Mucosa of rectum (tissue), 2 donors: ENCODE data around the gene MTX1.
A peak's percentile ranks its signal among the peaks of the same experiment; 100 is the strongest.
"Not testable (repeated sequence)": the region's sequence is repeated elsewhere in the genome, so short reads cannot be mapped to it uniquely, and the experiment has no call there.

Experiments used
- H3K27ac ChIP-seq, 2 donors: one replicate each; pipeline ENCODE4 v1.7.0; 2013; ENCODE audit warnings: inconsistent platforms in 2 of 2, low read depth in 2 of 2, low read length in 2 of 2
- H3K27me3 ChIP-seq, 2 donors: one replicate each; pipeline ENCODE4 v1.7.0; 2013; ENCODE audit warnings: low read length in 2 of 2; ENCODE audit not compliant: control insufficient read depth in 2 of 2, insufficient read depth in 2 of 2
- H3K36me3 ChIP-seq, 2 donors: one replicate each; pipeline ENCODE4 v1.7.0; 2013; ENCODE audit warnings: low read length in 2 of 2; ENCODE audit not compliant: control insufficient read depth in 2 of 2, insufficient read depth in 2 of 2
- H3K4me1 ChIP-seq, 2 donors: one replicate each; pipeline ENCODE4 v1.7.0; 2013; ENCODE audit warnings: low read length in 2 of 2, mild to moderate bottlenecking in 1 of 2; ENCODE audit not compliant: control insufficient read depth in 2 of 2, insufficient read depth in 2 of 2
- H3K4me3 ChIP-seq, 2 donors: one replicate each; pipeline ENCODE4 v1.7.0; 2013; ENCODE audit warnings: low read length in 2 of 2
- H3K9ac ChIP-seq, 2 donors: one replicate each; pipeline ENCODE4 v1.7.0; 2013; ENCODE audit warnings: low read length in 2 of 2, low read depth in 1 of 2, mild to moderate bottlenecking in 1 of 2
- H3K9me3 ChIP-seq, 2 donors: one replicate each; pipeline ENCODE4 v1.7.0; 2013; ENCODE audit warnings: low read length in 2 of 2; ENCODE audit not compliant: control insufficient read depth in 2 of 2
- donor health status: healthy.
- donor health status: Normal muscosa, but diverticular disease.

Gene MTX1

DNA sequence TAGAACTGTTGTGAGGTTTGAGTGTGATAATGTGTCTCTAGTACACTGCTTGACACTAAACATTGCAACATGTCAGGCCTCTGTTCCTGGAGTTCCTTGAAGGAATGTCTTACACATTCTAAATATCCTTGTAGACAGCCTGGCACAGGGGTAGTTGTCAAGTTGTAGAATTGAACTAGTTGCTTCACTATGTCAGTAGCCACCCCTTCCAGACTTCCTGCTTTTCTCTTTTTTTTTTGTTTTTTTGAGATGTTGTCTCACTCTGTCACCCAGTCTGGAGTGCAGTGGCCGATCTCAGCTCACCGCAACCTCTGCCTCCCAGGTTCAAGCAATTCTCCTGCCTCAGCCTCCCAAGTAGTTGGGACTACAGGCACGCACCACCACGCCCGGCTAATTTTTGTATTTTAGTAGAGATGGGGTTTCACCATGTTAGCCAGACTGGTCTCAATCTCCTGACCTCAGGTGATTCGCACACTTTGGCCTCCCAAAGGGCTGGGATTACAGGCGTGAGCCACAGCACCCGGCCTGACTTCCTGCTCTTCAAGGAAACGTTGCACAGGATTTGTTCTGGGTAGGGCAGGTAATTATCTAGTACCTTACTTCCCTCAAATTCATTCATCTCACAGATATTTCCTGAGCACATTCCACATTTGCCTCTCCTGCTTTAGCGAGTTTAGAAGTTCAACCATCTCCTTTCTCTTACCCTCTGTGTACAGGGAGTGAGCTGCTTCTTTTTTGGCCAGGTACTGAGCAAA, 11.9 kb downstream of the MTX1 start:
- peaks cover 15 to 22% of the 10 kb centered on the region in 2 donors for H3K4me1 ChIP-seq
- not testable (repeated sequence) for H3K27me3 ChIP-seq, H3K4me3 ChIP-seq, H3K36me3 ChIP-seq, H3K9me3 ChIP-seq
- H3K9ac ChIP-seq = peak overlapping the region; percentile 20 to 24
- peak overlapping the region; percentile 86 to 87 for H3K27ac ChIP-seq

DNA sequence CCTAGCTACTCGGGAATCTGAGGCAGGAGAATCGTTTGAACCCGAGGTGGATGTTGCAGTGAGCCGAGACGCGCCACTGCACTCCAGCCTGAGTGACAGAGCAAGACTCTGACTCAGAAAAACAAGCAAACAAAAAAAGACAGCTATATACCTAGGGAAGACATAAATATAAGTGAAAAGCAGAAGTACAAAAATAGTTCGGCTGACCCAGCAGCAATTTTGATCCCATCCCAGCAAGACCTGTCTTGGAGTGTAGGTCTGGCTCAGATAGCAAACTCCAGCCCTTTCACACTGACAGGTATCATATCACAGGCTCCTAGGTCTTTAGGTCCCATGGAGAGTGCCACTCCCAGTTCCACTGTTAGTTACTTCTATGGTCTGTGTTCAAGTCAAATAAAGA, 14.6 kb downstream of the MTX1 start:
- H3K27ac ChIP-seq = no peak overlapping the region
- no peak overlapping the region for H3K4me3 ChIP-seq
- no peaks in the 10 kb centered on the region for H3K36me3 ChIP-seq
- H3K4me1 ChIP-seq = peaks cover 28 to 36% of the 10 kb centered on the region in 2 donors
- no peak overlapping the region for H3K9ac ChIP-seq
- no peaks in the 10 kb centered on the region for H3K27me3 ChIP-seq
- H3K9me3 ChIP-seq = no peaks in the 10 kb centered on the region

GRCh38 chr1:155225404-155225759, 16.9 kb downstream of the MTX1 start:
- H3K36me3 ChIP-seq, H3K27me3 ChIP-seq, H3K27ac ChIP-seq, H3K4me3 ChIP-seq, H3K9ac ChIP-seq, H3K9me3 ChIP-seq: not testable (repeated sequence)
- H3K4me1 ChIP-seq = peaks cover 17 to 22% of the 10 kb centered on the region in 2 donors

GRCh38 chr1:155226188-155226909, 17.9 kb downstream of the MTX1 start:
- peak overlapping the region; percentile 78 to 86 for H3K27ac ChIP-seq
- H3K9ac ChIP-seq = peak overlapping the region; percentile 69 to 87
- H3K36me3 ChIP-seq = no peaks in the 10 kb centered on the region
- H3K9me3 ChIP-seq = no peaks in the 10 kb centered on the region
- no peaks in the 10 kb centered on the region for H3K27me3 ChIP-seq
- peaks cover 14 to 17% of the 10 kb centered on the region in 2 donors for H3K4me1 ChIP-seq
- H3K4me3 ChIP-seq = peak overlapping the region; percentile 74 to 90

DNA sequence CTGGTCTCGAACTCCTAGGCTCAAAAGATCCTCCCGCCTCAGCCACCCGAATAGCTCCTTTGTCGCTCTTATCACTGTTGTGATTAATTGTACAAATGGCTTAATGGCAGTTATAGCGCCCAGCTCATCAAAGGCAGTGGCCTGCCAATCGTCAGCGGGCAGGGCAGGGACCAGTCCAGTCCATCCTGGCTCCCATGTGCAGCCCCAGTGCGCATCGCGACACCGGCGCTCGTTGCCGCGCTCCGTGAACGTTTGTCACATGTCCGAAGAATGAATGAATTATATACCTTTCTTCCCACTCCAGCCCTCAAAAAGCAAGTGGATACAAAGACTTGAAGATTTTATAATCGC, 18.4 kb downstream of the MTX1 start:
- H3K4me1 ChIP-seq = peaks cover 14 to 16% of the 10 kb centered on the region in 2 donors
- H3K4me3 ChIP-seq = peak overlapping the region; percentile 74 to 90
- no peaks in the 10 kb centered on the region for H3K36me3 ChIP-seq
- H3K27me3 ChIP-seq = no peaks in the 10 kb centered on the region
- H3K9ac ChIP-seq = peak overlapping the region; percentile 69 to 87
- H3K9me3 ChIP-seq = no peaks in the 10 kb centered on the region
- peak overlapping the region; percentile 78 to 86 for H3K27ac ChIP-seq

DNA sequence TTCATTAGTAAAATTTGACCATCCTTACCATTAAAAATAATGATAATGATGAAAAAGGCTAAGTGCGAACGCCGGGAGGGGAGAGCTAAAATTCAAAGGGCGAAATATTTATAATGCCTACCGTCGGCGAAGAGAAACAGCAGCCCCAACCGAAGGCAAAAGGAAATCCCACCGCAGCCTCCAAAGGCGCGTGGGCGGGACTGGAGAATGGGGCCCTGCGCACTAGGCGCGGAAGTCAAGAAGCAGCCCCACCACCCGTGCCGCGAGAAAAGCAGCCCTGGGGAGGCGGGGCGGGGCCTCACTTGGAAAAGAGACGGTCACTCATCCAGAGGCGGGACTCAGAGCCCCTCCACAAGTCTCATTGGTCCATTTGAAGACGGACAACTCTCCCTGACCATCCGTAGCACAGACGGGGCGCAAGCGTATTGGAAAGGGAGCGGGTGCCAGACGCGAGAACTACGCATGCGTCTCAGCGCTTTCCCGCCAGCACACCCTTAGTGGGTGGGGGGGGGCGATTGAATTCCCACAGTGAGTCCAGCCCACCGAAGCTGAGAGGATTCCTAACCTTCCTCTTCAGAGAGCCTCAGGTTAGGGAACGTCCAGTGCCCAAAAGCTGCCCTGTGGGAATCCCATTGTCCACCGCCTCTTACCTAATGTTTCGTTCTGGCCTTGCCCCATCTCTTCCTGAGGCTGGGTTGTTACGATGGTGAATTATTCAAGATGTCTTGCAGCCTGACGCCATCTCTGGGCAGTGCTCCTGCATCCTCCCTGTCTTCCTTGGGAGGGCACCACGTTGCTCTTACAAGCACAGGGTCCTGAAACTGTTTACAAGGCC, 19.0 kb downstream of the MTX1 start:
- Histone ChIP-seq H3K27ac (peak overlapping the region; percentile 78 to 86), H3K36me3 (no peaks in the 10 kb centered on the region), H3K9me3 (no peaks in the 10 kb centered on the region), H3K4me3 (peak overlapping the region; percentile 74 to 90), H3K4me1 (peaks cover 14 to 16% of the 10 kb centered on the region in 2 donors), H3K27me3 (no peaks in the 10 kb centered on the region), H3K9ac (peak overlapping the region; percentile 69 to 87)

DNA sequence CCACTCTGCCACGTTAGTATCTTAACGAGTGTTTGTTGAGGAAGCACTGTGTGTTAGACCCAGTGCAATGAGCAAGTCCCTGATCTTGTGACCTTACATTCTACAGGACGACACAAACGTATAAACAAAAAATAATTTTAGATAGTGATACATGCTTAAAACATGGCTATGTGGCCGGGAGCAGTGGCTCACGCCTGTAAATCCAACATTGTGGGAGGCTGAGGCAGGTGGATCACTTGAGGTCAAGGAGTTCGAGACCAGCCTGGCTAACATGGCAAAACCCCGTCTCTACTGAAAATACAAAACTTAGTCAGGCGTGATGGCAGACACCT, 19.6 kb downstream of the MTX1 start:
- H3K27ac ChIP-seq = peak overlapping the region; percentile 44 to 80
- H3K4me3 ChIP-seq = peak overlapping the region; percentile 64 to 78
- H3K4me1 ChIP-seq = peaks cover 14 to 16% of the 10 kb centered on the region in 2 donors
- H3K27me3 ChIP-seq = no peaks in the 10 kb centered on the region
- H3K36me3 ChIP-seq = no peaks in the 10 kb centered on the region
- H3K9me3 ChIP-seq = no peaks in the 10 kb centered on the region
- H3K9ac ChIP-seq = peak overlapping the region; percentile 69 to 82

DNA sequence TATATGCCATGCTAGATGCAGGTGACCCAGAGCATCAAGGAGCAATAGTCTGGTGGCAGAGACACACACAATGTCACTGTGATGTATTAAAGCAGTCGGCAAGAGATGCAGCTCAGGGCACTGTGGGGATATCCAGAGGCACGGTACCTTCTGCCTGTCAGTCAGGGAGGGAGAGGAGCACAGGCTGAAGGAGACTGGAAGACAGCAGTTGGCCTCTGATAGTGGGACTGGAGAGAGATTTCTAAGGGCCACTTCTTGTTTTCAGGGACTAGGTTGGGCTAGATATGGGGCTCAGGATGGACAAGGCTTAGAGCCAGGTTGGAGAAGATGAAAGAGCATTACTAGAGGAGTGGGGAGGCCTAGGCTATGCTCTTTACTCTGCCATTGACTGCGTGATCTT, 22.8 kb downstream of the MTX1 start:
- H3K27ac ChIP-seq, H3K36me3 ChIP-seq, H3K4me3 ChIP-seq, H3K9ac ChIP-seq, H3K9me3 ChIP-seq, H3K27me3 ChIP-seq: not testable (repeated sequence)
- peaks cover 11 to 14% of the 10 kb centered on the region in 2 donors for H3K4me1 ChIP-seq

DNA sequence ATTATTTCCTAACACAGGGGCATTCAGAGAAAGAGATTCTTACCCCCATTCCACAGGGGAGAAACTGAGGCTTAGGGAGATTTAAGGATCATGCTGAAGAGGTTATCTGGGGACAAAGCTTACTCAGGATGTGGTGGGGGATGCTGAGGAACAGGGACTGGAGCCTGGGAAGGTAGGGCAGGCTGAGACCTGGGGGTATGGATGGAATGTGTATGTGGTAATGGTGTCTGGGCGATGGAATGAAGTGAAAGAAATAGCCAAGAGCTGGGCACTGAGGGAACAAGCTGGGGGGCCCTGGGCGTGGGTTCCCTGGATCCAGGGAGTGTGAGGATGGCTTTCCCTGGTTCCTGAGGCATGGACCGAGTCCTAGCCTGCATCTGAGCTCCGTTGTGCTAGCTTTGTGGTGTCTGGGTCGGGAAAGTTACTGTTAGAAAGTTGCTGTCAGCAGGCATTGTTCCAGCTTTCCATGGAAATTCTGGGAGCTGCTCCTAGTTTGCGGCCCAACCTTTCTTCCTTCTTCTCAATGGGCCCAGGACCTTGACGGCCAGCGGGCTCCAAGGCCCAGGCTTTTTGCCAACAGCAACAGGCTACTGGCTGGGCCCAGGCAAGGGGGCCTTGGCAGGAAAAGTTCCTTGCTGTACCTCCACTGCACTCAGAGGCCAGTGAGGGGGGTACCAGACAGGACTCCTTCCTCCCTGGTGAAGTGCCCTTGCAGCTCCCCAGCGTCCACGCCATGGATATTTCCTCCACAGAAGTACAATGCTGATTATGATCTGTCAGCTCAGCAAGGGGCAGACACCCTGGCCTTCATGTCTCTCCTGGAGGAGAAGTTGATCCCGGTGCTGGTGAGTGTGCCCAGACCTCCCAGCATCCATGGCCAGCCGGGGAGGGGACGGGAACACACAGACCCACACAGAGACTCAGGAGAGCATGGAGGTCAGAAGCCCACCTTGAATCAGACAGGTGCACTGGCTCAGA, 23.8 kb downstream of the MTX1 start:
- not testable (repeated sequence) for H3K9me3 ChIP-seq, H3K9ac ChIP-seq, H3K4me3 ChIP-seq, H3K4me1 ChIP-seq, H3K27me3 ChIP-seq, H3K27ac ChIP-seq
- H3K36me3 ChIP-seq = peaks cover 14 to 16% of the 10 kb centered on the region in 2 donors
